BLaER1 (cell line): ENCODE results near the gene MRPL41.
"Not testable (repeated sequence)": the region's sequence is repeated elsewhere in the genome, so short reads cannot be mapped to it uniquely, and the experiment has no call there.

Source experiments
- H3K27ac ChIP-seq: shearing (Covaris generic); formaldehyde crosslinking; 2 replicates; pipeline ENCODE4 v1.8.1; 2022
- H3K27me3 ChIP-seq: shearing (Covaris generic); formaldehyde crosslinking; 2 replicates; pipeline ENCODE4 v1.8.1; 2022
- H3K36me3 ChIP-seq: shearing (Covaris generic); formaldehyde crosslinking; 2 replicates; pipeline ENCODE4 v1.8.1; 2022
- H3K4me1 ChIP-seq: shearing (Covaris generic); formaldehyde crosslinking; 2 replicates; pipeline ENCODE4 v1.8.1; 2022
- H3K4me2 ChIP-seq: shearing (Covaris generic); formaldehyde crosslinking; 2 replicates; pipeline ENCODE4 v1.8.1; 2022
- H3K4me3 ChIP-seq: shearing (Covaris generic); formaldehyde crosslinking; 2 replicates; pipeline ENCODE4 v1.8.1; 2022
- H3K9ac ChIP-seq: shearing (Covaris generic); formaldehyde crosslinking; 2 replicates; pipeline ENCODE4 v1.8.1; 2022
- H3K9me3 ChIP-seq: shearing (Covaris generic); formaldehyde crosslinking; 2 replicates; pipeline ENCODE4 v1.8.1; 2022
- H4K20me1 ChIP-seq: shearing (Covaris generic); formaldehyde crosslinking; 2 replicates; pipeline ENCODE4 v1.8.1; 2022
- Cebpa-rat ChIP-seq: shearing (Covaris generic); IDR thresholded peaks from 2 replicates; pipeline ENCODE4 v1.8.1; 2022

The MRPL41 gene

DNA sequence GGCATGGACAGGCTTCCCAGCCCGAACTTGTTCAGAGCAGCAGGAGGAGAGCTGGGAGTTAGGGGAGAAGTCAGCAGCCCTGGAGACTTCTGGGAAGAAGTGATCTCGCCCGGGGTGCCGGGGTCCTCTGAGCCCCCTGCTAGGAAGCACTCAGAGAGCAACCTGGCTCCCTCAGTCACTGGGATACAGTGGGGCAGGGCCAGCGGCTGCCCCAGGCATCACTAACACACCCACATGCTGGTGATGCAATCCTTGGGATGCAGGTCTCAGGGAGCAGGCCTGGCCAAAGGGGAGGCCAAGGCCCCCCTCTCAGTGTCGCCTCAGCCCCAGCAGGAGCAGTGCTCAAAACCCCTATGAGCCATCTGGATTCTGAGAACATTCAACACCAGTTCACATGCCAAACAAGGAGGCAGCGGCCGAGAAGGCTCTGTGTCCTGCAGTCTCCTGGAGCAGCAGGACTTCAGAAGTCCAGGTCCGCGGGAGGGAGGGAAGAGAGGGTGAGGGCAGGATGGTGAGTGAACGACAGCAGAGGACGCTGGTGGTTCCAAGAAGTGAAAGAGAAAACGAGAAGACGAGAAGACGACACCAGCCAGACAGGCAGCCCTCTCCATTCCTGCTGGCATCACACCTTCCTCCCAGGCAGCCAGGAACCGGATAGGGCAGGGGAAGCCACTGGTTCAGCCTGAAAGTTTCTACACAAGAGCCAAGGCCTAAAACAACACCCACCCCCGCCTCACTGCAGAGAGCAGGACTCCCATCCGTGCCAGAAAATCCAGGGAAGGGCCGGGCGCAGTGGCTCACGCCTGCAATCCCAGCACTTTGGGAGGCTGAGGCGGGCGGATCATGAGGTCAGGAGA, 3.8 kb upstream of the MRPL41 start:
- H3K4me1 ChIP-seq, result peaks cover 84% of the 10 kb centered on the region

DNA sequence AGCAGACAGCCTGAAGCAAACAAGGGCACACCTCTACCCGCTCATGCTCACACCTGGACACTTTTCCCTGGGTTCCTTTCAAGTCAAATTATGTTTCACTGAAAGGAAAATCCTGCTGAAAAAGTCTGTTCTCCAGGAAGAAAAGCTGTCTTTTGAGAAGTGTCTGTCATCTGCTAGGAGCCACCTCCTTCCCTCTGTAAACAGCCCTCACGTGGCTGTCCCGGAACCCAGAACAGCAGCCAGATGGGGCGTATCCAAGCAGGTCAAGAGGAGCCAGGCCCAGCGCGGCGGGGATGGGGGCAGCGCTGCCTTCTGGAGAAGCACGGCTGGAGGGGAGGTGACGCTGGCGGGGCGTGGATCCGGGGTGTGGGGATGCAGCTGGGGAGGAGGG, 1.5 kb upstream of the MRPL41 start, which contains the start of gene PNPLA7:
PNPLA7 (minus strand) TSS at position 172 of the 391 bp plus-strand sequence. CDS start 205 bp downstream, outside the sequence.
- H3K4me1 ChIP-seq, result peaks cover 62% of the 10 kb centered on the region
- peaks cover 30% of the 10 kb centered on the region for H4K20me1 ChIP-seq
- peak within 1 kb of the TSS; percentile 73 for H3K9ac ChIP-seq
- peak within 1 kb of the TSS; percentile 74 for H3K27ac ChIP-seq
- no peaks in the 10 kb centered on the region for H3K27me3 ChIP-seq
- peak within 1 kb of the TSS; percentile 94 for H3K4me2 ChIP-seq
- H3K9me3 ChIP-seq, result no peaks in the 10 kb centered on the region; the same call in 1 of the 2 replicates
- H3K36me3 ChIP-seq, result peaks cover 24% of the 10 kb centered on the region
- TF ChIP-seq Cebpa-rat, result no peak
- peak within 1 kb of the TSS; percentile 70 for H3K4me3 ChIP-seq

More for the DNA sequence above, 3.8 kb upstream of the MRPL41 start:
- peak overlapping the region; percentile 89 for H3K4me2 ChIP-seq
- no peaks in the 10 kb centered on the region; the same call in 1 of the 2 replicates for H3K9me3 ChIP-seq
- peak overlapping the region; percentile 74 for H3K27ac ChIP-seq
- TF ChIP-seq Cebpa-rat, result no peak
- peaks cover 11% of the 10 kb centered on the region for H4K20me1 ChIP-seq
- H3K9ac ChIP-seq, result peak overlapping the region; percentile 64; the same call in 1 of the 2 replicates
- peaks cover 9% of the 10 kb centered on the region; the same call in 1 of the 2 replicates for H3K36me3 ChIP-seq
- H3K4me3 ChIP-seq, result peak overlapping the region; percentile 50; the same call in 1 of the 2 replicates
- H3K27me3 ChIP-seq, result no peaks in the 10 kb centered on the region

DNA sequence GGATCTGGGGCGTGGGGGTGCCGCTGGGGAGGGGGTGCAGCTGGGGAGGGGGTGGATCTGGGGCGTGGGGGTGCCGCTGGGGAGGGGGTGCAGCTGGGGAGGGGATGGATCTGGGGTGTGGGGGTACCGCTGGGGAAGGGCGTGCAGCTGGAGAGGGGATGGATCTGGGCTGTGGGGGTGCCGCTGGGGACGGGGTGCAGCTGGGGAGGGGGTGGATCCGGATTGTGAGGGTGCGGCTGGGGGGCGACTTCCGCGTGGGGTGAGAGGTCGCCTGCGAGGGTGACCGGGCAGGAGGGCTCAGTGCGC, 768 bp upstream of the MRPL41 start:
- Histone ChIP-seq H3K4me2 (peak overlapping the region; percentile 94), H4K20me1 (peaks cover 37% of the 10 kb centered on the region), H3K4me1 (peaks cover 55% of the 10 kb centered on the region), H3K9ac (peak overlapping the region; percentile 73), H3K4me3 (peak overlapping the region; percentile 70), H3K27ac (peak overlapping the region; percentile 71), H3K36me3 (peaks cover 31% of the 10 kb centered on the region)
- not testable (repeated sequence) for H3K9me3 ChIP-seq, H3K27me3 ChIP-seq

DNA sequence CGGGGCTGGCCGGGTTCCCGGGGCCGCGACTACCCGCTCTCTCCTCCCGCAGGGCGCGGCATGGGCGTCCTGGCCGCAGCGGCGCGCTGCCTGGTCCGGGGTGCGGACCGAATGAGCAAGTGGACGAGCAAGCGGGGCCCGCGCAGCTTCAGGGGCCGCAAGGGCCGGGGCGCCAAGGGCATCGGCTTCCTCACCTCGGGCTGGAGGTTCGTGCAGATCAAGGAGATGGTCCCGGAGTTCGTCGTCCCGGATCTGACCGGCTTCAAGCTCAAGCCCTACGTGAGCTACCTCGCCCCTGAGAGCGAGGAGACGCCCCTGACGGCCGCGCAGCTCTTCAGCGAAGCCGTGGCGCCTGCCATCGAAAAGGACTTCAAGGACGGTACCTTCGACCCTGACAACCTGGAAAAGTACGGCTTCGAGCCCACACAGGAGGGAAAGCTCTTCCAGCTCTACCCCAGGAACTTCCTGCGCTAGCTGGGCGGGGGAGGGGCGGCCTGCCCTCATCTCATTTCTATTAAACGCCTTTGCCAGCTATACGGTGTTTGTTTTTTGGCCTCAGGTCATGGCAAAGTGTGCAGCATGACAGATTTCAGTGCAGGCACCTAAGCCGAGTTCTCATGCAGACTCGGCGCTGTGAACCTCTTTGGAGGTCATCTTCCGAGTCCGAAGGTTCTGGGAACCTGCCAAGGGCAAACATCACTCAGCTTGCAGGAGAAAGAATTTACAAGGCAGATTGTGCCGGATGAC, 516 bp downstream of the MRPL41 start:
- Histone ChIP-seq H3K27ac (peak overlapping the region; percentile 55), H4K20me1 (peaks cover 45% of the 10 kb centered on the region), H3K9ac (peak overlapping the region; percentile 75; the same call in 1 of the 2 replicates)

DNA sequence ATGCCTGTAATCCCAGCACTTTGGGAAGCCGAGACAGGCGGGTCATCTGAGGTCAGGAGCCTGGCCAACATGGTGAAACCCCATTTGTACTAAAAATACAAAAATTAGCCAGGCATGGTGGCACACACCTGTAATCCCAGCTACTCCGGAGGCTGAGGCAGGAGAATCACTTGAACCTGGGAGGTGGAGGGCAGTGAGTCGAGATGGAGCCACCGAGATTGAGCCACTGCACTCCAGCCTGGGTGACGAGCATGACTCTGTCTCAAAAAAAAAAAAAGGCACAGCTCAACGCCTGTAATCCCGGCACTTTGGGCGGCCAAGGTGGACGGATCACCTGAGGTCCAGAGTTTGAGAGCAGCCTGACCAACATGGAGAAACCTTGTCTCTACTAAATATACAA, 2.0 kb downstream of the MRPL41 start:
- Histone ChIP-seq H3K4me1 (peaks cover 28% of the 10 kb centered on the region), H4K20me1 (peaks cover 45% of the 10 kb centered on the region), H3K36me3 (peaks cover 58% of the 10 kb centered on the region)
- not testable (repeated sequence) for H3K4me2 ChIP-seq, H3K27me3 ChIP-seq, H3K4me3 ChIP-seq, H3K27ac ChIP-seq, H3K9me3 ChIP-seq, H3K9ac ChIP-seq

More for the DNA sequence above, 516 bp downstream of the MRPL41 start:
- peak overlapping the region; percentile 74 for H3K4me3 ChIP-seq
- H3K36me3 ChIP-seq, result peaks cover 44% of the 10 kb centered on the region
- H3K4me1 ChIP-seq, result peaks cover 43% of the 10 kb centered on the region
- no peak for TF ChIP-seq Cebpa-rat
- no peaks in the 10 kb centered on the region for H3K9me3 ChIP-seq
- peak overlapping the region; percentile 73 for H3K4me2 ChIP-seq
- no peaks in the 10 kb centered on the region for H3K27me3 ChIP-seq

DNA sequence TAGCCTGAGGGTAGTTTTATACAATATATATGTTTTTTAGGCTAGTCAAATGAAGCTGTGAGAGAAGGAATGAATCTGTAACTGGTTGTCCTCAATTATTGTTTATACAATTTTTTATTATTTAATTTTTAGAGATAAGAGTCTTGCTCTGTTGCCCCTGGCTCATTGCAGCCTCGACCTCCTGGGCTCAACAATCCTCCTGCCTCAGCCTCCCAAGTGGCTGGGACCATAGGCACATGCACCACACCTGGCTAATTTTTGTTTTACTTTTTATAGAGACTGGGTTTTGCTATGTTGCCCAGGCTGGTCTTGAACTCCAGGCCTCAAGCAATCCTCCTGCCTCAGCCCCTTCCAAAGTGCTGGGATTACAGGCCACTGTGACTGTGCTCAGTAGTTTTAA, 2.7 kb downstream of the MRPL41 start:
- H3K9ac ChIP-seq, result no peak overlapping the region
- peaks cover 64% of the 10 kb centered on the region for H3K36me3 ChIP-seq
- H4K20me1 ChIP-seq, result peaks cover 45% of the 10 kb centered on the region
- H3K4me3 ChIP-seq, result no peak overlapping the region
- no peaks in the 10 kb centered on the region for H3K27me3 ChIP-seq
- H3K9me3 ChIP-seq, result no peaks in the 10 kb centered on the region
- H3K4me2 ChIP-seq, result no peak overlapping the region
- TF ChIP-seq Cebpa-rat, result no peak
- H3K4me1 ChIP-seq, result peaks cover 21% of the 10 kb centered on the region
- no peak overlapping the region for H3K27ac ChIP-seq

DNA sequence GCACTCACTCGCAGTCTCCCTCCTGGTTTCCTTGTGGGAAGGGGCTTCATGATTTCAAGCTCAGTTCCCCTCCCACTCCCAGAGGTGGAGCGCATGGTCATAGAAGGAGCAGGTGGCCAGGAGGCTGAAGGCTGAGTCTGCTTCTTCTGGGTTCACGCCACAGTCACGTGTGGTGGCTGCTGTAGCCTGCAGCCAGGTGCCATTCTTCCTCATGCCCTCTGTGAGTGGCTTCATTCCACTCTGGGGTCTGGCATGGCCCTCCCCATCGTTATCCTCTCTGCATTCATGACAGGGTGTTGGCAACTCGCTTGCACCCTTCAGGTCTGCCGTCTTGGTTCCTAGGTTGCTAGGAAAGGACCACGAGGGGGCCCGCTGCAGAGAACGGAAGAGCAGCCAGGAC, 3.5 kb downstream of the MRPL41 start:
- Histone ChIP-seq H3K4me1 (peaks cover 13% of the 10 kb centered on the region), H3K27me3 (no peaks in the 10 kb centered on the region), H4K20me1 (peaks cover 45% of the 10 kb centered on the region), H3K4me2 (no peak overlapping the region), H3K9me3 (no peaks in the 10 kb centered on the region), H3K4me3 (no peak overlapping the region), H3K9ac (no peak overlapping the region), H3K27ac (no peak overlapping the region), H3K36me3 (peaks cover 72% of the 10 kb centered on the region)
- no peak for TF ChIP-seq Cebpa-rat

DNA sequence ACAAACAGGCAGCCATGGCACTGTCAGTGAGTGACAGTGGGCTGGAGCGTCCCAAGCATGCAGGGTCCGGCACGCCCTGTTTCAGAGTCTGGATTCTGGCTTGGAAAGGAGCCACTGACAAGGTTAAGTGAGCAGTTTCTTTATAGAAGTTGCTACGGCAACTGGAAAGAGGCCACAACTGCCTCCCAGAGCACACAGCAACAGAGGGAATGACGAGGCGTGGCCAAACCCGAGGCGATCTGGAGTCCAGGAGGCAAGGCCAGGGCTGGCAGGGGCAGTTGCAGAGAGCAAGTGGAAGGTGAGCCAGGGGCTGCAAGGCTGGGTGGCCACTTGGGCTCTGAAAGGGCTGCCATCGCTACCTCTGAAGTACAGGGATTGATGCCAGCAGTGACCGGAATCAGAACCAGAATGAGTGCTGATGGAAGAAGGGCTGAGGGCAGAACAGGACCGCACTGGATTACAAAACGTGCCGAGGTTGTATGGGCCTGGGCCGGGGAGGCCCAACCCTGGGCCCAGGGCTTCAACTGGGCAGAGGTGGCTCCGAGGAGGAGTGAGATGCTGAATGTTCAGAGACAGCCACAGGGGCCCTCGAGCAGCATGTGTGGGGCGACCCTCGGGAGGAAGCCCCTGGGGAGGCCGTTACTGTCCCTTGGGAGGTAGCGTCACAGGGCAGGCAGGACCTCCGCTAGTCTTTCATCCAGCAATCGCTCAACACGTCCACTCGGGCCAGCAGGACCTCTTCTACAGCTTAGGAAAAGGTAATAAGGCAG, 4.6 kb downstream of the MRPL41 start:
- H3K9ac ChIP-seq, result no peak overlapping the region; the same call in 1 of the 2 replicates
- H3K27me3 ChIP-seq, result no peaks in the 10 kb centered on the region
- peaks cover 12% of the 10 kb centered on the region; the same call in 1 of the 2 replicates for H3K4me1 ChIP-seq
- TF ChIP-seq Cebpa-rat, result no peak
- H3K36me3 ChIP-seq, result peaks cover 81% of the 10 kb centered on the region
- H3K4me2 ChIP-seq, result no peak overlapping the region
- H3K27ac ChIP-seq, result peak overlapping the region; percentile 23; the same call in 1 of the 2 replicates
- H3K4me3 ChIP-seq, result no peak overlapping the region
- no peaks in the 10 kb centered on the region for H3K9me3 ChIP-seq
- H4K20me1 ChIP-seq, result peaks cover 45% of the 10 kb centered on the region

DNA sequence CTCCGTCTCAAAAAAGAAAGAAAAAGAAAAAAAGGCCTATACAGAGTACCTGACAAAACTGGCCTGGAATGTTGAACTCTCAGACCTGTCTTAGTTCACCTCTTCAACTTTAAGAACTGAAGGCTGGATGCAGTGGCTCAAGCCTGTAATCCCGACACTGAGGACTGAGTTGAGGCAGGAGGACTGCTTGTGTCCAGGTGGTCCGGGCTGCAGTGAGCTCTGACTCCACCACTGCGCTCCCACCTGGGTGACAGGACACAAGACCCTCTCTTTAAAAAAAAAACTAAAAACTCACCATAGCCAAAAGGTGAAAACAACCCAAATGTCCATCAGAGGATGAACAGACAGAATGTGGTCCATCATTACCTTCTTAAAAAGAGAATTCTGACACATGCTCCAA, 6.4 kb downstream of the MRPL41 start:
- Histone ChIP-seq H3K4me3 (no peak overlapping the region), H3K4me2 (no peak overlapping the region), H3K4me1 (no peaks in the 10 kb centered on the region; the same call in 1 of the 2 replicates), H3K9ac (no peak overlapping the region), H3K27ac (no peak overlapping the region), H3K36me3 (peaks cover 96% of the 10 kb centered on the region), H4K20me1 (peaks cover 32% of the 10 kb centered on the region), H3K27me3 (no peaks in the 10 kb centered on the region), H3K9me3 (no peaks in the 10 kb centered on the region)
- TF ChIP-seq Cebpa-rat, result no peak
